NCI-H526 treated with DMSO at 0.1 percent for 48 hours (cell line): ENCODE measurements around the gene FAM217A.

Experiments used
- DNase-seq: peaks from one replicate; lab custom pipeline; 2025; lab: John Stamatoyannopoulos, UW

Gene FAM217A

DNA sequence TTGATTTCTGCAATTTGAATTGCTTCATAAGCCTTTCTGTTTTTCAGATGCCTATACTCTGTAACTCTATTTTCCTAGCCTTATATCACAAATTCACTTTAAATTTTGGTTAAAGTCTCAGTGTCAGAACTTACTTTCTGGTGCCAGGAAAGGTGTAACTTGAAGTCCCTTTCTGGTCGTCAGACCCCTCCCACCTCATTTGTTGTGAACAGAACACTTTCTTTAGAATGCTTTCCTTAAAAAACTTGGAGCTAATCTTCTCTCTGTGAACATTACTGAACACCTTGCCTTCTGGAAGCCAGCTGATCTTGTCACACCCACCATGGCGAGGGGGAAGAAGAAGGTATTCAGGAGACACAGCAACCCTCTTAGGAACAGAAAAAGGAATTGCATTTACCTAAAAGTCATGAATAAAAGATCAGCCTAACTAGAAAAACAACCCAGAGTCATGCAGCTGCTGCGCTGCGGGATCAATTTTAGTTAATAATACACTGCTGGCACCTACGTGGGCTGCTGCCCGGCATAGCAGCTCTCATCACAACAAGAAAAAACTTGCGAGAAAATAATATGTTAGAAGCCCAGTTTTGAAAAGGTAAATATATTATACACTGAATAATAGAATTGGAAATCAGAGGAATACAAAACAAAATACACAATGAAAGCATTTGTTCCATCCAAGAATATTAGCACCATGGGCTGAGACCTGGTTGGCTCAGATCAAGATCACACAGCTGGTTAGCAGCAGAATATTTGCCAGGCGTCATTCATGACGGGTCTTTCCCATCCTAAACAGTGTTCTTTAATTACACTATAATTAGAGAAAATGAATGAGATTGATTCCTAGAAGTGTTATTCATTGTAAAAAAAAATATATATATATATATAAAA is 5.8 kb upstream of the FAM217A start:
- DNase-seq = peak; percentile 29

DNA sequence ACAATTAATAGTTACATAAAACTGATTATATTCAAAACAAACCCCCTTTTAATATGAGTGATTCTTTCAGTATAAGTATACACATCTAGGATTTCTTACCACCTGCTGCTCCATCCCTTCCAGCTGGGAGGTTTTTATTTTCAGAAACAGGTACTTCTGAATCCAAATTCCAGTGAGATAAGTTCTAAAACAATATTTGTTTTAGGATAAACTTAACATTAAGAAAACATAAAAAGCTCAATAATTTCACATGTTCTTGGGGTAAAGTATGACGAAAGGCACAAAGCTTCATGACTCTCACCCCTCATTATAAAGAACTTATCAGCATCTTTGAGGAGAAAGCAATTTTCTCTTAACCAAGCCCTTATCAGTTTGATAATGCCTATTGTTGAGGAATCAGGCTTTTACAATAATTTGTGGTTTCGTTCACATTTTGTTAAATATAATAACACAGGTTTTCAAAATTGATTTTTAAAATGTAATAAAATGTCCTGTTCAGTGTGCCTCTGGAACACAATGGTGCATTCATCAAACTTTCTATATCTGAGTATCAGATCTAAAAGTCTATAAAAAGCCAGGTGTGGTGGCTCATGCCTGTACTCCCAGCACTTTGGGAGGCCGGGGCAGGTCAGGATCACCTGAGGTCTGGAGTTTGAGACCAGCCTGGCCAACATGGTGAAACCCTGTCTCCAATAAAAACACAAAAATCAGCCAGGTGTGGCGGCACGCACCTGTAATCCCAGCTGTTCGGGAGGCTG is 4.3 kb downstream of the FAM217A start:
- DNase-seq = no peak

DNA sequence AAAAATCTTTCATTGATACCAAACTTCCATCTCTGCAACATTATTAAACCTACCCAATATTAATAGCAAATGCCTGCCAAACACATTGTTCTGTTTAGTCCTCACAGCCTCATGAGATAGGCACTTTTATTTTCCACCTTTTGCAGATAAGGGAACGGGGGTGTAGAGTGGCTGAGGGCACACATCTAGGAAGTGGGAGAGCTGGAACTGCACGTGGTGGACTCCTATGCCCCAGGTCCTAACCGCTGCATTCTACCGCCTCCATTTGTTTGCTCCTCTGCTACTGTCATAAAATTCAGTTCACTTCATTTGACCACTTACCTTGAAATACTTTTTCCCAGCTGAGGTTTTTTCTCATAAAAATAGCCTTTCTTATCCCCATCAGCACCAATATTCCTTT is 7.6 kb downstream of the FAM217A start:
- no peak for DNase-seq

DNA sequence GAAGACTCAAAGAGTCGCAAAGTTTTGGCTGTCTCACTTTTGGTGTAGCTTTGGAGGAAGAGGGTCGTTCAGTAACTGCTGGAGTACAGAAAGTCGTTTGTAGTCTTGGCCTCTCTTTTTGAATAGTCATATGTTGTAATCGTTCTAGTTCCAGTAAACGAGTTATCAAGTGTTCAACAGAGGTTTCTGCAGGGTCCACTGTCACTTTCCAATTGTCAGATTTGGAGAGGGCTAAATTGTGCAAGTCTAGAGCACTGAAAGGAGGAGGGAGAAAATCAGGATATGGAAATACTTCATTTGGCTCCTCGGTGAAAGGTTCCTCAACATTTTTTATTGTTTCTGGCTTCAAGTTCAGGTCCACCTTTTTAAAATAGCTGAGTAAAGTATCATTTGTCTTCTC is 9.7 kb downstream of the FAM217A start:
- DNase-seq = no peak

DNA sequence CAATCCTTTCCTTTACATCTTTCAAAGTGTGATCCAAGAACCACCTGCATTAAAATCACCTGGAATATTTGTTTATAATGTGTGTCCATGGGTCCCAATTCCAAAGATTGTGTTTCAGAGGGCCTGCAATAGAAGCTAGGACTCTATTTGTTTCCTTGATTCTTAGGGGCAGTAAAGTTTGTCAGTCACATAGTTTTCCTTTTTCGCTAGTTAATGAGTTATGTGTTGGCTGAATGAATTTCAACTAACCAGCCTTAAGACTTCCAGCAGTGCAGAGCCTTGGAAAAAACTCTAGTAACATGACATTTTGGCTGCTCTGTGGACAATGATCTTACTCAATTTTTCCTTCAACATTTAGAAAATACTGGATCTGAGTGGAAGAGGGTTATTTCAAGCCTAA is 11.3 kb downstream of the FAM217A start:
- no peak for DNase-seq

DNA sequence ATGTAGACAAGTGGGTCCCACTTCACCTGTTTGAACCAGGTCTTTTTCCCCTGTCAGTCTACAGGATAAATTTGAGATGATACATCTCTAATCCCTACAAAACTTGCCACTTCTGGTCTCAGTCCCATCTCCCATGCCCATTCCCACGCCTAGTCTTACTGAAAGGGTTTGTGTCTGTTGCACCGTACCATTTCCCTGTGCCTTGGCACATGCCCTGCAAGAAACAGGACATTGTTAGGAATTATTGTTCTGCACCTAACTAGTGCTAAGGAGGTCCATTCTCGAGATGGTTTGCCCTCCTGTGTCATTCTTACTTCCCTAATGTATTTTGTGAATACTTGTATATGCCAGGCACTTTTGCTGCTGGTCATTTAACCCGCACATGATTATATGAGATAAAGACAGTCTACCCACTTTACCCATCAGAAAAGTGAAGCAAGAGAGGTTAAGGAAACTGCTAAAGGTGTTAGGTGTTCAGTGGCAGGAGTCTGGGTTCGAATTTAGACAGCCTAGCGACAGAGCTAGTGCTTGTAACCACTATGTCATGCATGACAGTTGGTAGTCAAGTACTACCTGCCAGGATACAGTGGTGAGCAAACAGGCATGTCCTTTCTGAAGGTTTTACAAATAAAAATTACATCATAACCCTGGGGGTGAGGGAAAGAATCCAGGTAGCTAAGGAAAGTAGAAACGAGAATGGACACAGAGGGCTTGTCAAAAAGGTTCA is 12.7 kb downstream of the FAM217A start:
- DNase-seq = no peak

DNA sequence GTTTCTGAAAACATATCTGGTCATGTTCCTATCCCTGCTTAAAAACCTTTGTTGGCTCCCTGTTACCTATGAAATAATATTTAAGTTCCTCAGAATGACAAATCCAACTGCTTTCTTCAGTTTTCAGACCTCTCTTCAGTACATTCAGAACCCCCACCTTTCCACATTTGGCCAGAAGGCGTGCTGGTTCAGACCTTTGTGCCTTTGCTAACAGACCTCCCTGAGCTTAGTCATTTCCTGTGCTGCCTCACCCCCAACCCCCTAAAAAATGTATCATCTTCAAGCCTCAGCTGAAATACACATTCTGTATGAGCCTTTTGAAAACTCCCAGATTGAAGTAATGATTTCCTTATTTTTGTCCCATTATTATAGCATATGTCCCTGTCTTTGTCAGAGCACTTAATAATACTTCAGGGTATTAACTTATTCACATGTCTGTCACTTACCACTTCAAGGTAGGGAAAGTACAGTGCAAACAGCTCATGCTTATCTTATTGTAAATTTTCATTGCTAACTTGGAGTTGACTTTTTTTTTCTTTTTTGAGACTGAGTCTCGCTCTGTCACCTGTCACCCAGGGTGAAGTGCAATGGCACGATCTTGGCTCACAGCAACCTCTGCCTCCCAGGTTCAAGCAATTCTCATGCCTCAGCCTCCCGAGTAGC is 19.7 kb downstream of the FAM217A start:
- no peak for DNase-seq

DNA sequence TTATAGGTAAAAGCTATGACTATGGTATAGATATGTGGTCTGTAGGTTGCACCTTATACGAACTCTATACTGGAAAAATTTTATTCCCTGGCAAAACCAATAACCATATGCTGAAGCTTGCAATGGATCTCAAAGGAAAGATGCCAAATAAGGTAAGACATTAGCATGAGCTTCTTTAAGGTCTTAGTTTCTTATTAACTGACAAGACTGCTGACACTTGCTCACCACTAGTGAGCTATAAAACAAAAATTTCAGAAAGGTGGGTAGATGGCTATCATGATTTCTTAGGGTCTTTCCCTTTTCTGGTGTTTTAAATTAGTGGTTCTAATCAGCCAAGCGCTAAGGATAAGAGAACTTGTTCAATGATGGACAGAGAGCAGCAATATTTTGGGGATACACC is 21.9 kb downstream of the FAM217A start:
- DNase-seq = no peak

DNA sequence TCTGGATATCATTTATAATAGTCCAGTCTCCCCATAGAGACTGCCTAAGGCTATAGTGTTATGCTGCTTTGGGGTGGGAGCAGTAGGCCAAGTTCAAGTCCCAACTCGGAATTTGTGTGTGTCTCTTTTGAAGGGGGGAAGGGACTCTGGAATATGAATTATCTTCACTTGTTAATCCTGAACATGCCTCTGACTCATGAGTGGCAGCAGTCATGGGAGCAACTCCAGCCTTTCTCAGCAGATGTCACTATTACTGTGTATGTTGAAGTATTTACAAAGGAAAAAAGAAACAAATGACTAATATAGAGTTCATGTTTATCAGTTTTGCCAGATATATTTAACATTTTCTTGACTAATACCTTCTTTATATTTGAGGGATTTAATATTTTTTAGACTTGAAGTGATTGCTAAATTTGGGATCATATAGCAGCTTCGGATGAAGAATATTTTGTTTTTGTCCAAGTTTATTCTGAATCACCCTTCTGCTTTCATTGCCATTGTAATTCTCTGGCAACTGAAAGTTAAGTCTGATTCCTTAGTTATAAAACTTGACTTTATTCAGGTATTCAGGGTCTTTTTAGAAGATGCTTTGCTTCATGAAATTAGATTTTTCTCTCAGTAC is 23.4 kb downstream of the FAM217A start:
- DNase-seq = peak; percentile 4

DNA sequence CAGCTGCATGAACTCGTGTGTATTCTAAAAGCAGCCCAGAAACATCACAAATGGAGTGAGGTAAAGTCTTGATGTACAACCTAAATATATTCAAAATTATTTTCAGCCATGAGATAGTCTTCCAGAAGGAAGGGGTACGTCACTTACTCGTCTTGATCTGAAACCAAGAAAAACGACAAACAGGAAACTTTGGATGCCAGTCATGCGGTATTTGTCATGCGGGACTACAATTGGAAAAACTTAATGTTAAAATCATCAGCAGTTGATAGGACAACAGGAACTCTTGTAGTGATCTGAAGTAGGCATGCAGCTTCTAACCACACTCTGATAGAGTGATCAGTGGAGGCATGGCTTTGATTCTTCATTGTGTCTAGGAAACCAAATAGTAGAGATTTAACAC is 29.7 kb downstream of the FAM217A start:
- DNase-seq = no peak

DNA sequence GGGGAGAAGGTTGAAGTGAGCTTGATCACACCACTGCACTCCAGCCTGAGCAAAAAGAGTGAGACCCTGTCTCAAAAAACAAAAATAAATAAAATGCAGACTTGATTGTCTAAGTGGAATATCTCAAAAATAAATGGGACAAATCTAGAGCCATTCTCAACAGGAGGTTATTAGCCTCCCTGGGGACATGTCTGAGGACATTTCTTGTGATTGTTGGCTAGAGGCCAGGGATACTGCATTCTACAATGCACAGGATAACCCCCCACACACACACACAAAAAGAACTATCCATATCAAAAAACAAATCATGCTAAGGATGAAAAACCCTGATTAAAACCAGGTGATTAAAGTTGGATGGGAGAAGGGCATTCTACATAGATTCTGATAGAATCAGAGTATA is 37.5 kb downstream of the FAM217A start:
- DNase-seq = no peak

DNA sequence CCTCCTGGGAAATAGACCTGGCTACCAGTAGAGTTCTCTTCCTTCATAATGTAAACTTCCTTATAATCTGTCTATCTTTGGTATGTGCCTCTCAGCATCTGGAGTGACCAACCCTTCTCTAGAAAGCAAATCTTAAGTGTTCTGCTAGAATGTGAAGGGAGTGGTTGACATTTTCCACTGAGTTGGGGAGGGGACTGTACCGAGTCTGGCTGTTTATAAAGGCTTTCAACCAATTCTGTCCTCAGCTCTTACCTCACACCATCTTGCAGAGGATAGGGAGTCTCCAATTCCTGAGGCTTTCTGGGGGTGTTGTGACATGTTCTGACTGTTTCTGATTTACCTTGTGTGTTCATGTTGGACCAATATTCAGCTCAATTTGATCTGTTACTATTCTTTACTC is 39.6 kb downstream of the FAM217A start:
- DNase-seq = no peak

DNA sequence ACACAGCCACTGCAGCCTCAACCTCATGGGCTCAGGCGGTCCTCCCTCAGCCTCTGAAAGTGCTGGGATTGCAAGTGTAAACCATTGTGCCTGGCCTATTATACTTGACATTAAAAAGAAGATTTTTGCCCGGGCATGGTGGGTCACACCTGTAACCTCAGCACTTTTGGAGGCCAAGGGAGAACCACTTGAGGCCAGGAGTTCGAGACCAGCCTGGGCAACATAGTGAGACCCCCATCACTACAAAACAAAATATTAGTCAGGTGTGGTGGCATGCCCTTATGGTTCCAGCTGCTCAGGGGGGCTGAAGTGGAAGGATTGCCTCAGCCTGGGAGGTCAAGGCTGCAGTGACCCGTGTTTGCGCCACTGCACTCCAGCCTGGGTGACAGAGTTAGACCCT is 42.4 kb downstream of the FAM217A start:
- DNase-seq = no peak

DNA sequence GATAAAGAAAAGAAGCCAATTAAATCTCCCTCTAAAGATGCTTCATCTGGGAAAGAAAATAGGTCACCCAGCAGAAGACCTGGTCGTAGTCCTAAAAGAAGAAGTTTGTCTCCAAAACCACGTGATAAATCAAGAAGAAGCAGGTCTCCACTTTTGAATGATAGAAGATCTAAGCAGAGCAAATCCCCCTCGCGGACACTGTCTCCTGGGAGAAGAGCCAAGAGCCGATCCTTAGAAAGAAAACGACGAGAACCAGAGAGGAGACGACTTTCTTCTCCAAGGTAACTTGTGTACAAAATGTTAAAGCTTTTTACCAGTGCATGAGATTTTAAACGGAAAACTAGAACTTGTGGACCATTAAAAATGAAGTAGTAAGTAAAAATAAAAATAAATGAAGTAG is 46.5 kb downstream of the FAM217A start:
- DNase-seq = no peak

DNA sequence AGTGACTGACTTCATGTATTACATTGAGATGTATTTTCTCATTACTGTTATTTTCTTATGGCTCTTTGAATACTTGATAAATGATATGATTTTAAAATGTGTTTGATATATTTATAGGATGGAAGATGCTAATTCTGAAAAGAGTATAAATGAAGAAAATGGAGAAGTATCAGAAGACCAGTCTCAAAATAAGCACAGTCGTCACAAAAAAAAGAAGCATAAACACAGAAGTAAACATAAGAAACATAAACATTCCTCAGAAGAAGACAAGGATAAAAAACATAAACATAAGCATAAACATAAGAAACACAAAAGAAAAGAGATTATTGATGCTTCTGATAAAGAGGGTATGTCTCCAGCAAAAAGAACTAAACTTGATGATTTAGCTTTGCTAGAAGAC is 47.5 kb downstream of the FAM217A start:
- DNase-seq = no peak

DNA sequence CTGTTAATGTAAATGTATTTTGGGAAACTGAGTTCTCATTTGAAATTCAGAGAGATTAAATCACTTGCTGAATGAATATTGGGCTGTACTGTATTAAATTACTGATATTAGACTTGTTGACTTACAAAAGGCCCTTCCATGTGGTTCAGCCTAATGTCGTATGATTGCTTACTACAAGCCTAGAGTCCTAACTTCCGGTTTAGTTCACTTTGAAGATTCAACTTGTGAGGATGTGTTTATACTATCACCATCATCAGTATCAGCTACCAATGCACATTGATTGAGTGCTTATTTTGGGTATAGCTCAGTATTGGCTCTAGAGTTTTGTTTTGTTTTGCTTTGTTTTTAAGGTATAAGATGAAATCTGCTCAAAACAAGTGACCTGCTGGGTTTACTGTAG is 48.3 kb downstream of the FAM217A start:
- no peak for DNase-seq

DNA sequence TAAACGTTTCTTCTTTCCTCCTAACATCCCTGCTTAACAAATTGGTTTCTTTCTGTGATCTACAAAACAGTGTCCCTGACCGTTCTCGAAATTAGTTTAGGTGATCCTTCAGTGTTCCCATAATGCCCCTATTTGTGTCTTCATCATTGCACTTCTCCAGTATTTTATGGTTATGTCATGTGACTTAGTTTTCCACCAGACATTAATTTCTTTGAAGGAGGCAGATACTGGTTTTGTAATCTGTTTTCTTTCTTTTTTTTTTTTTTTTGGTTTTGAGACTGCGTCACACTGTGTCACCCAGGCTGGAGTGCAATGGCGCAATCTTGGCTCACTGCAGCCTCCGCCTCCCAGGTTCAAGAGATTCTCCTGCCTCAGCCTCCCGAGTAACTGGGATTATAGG is 49.2 kb downstream of the FAM217A start:
- no peak for DNase-seq

DNA sequence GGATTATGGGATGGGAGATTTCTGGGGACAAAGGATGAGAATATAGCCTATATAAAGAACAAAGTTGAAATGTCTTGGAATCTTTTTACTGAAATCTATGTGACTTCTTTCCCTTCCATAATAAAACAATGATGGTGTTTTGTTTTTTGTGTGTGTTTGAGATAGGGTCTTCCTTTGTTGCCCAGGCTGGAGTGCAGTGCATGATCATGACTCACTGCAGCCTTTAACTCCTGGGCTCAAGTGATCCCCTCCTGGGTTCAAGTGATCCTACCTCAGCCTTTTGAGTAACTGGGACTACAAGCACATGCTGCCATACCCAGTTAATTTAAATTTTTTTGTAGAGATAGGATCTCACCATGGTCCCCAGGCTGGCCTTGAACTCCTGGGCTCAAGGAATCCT is 50.9 kb downstream of the FAM217A start:
- DNase-seq = no peak

DNA sequence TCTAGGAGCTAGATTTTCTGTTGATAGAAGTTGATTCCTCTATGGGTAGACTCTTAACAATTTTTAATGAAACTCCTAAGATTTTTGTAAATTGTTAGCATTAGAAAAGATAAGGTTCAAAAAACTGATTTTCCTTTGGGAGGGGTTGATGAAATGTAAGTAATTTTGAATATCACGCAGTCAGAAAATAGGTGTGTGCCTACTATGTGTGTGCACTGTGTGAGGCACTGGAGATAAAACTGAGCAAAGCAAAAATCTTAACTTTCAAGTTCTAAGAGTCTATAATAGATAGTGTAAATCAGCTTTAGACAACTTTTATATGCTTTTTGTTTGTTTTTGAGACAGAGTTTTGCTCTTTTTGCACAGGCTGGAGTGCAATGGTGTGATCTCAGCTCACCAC is 53.3 kb downstream of the FAM217A start:
- DNase-seq = no peak

DNA sequence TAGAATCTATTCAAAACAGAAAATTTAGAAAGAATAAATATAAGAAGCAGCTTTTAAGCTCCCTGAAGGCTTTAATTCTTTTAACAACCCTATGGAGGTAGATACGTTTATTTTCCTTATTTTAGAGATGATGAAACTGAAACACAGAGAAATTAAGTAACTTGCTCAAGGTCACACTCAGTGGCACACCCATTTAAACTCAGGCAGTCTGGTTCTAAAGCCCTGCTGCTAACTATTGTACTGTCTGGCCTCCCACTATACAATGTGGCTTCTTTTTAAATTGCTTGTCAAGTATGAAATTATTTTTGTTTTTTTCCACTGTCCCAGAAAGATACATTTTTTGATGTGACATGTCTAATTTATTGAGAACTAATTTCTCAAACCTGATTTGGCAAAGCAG is 55.7 kb downstream of the FAM217A start:
- no peak for DNase-seq

DNA sequence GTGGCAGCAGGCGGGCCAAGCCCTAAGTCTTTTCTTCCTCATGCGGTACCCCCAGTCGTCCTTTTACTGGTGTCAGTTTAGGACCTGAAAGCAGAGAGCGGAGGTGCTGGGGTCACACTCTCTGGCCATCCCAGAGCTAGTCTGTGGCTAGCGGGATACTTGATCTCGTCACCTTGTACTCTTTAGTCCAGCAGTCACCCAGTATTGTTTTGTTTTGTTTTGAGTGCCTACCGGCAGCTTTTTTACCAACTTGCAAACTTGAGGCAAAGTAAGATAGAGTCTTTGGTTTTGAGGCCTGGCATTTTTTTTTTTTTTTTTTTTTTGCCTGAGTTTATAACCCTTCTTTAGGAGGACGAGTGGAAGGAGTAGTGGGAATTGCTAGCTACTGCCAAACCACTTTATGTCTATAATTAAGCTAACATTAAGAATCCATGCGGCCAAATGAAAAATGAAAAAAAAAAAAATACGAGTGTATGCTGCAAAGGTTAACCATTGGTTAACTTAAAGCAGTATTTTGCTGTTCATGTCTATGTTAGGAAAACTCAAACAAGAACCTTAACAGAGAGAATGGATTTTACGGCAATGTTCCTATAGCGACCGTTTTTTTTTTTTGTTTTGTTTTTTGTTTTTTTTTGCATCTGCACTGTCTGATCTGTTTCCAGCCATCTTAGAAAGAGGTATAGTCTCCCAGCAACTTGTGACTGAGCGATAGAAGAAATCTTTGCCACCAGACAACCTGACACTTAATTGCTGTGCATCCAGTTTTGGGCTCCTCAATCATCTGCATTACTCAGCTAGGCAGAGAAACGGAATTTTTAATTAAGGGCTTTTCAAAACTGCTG is 56.9 kb downstream of the FAM217A start:
- DNase-seq = no peak
